Smooth muscle cell (in vitro differentiated cells): ENCODE data around the gene HYI. TPM values are rescaled to one million over a fixed set of nuclear protein-coding genes. Genes with fewer than 3 reads are reported as not detected.

Experiments used
- DNase-seq: peaks from one replicate; lab custom pipeline; 2025; ENCODE audit not compliant: unreplicated experiment; lab: John Stamatoyannopoulos, UW
- H2AFZ ChIP-seq: fragments of 200-600 bp; sonication (generic); 2 replicates; pipeline ENCODE4 v1.6.0; 2016; ENCODE audit warnings: antibody characterized with exemption, low read depth, mild to moderate bottlenecking
- H3F3A ChIP-seq: fragments of 200-600 bp; sonication (generic); 2 replicates; pipeline ENCODE4 v1.6.0; 2017; ENCODE audit warnings: antibody characterized with exemption, low read depth
- H3K27ac ChIP-seq: fragments of 200-600 bp; sonication (generic); 2 replicates; pipeline ENCODE4 v1.5.1; 2016; ENCODE audit warnings: low read depth, mild to moderate bottlenecking
- H3K27me3 ChIP-seq: fragments of 200-600 bp; sonication (generic); 2 replicates; pipeline ENCODE4 v1.6.1; 2016; ENCODE audit warnings: low read depth, mild to moderate bottlenecking
- H3K36me3 ChIP-seq: fragments of 200-600 bp; sonication (generic); 2 replicates; pipeline ENCODE4 v1.5.1; 2016; ENCODE audit warnings: low read depth
- H3K4me1 ChIP-seq: fragments of 200-600 bp; sonication (generic); 2 replicates; pipeline ENCODE4 v1.5.1; 2016; ENCODE audit warnings: low read depth
- H3K4me2 ChIP-seq: fragments of 200-600 bp; sonication (generic); 2 replicates; pipeline ENCODE4 v1.6.0; 2016; ENCODE audit warnings: mild to moderate bottlenecking
- H3K4me3 ChIP-seq: fragments of 200-600 bp; sonication (generic); 2 replicates; pipeline ENCODE4 v1.5.1; 2016; ENCODE audit warnings: mild to moderate bottlenecking
- H3K79me2 ChIP-seq: fragments of 200-600 bp; sonication (generic); 2 replicates; pipeline ENCODE4 v1.6.0; 2016; ENCODE audit warnings: low read depth, mild to moderate bottlenecking
- H3K9ac ChIP-seq: fragments of 200-600 bp; sonication (generic); 2 replicates; pipeline ENCODE4 v1.6.0; 2016; ENCODE audit warnings: low read depth
- H3K9me3 ChIP-seq: fragments of 200-600 bp; sonication (generic); replicated peaks from 2 replicates; pipeline ENCODE4 v1.5.1; 2016; ENCODE audit warnings: low read depth
- H4K20me1 ChIP-seq: fragments of 200-600 bp; sonication (generic); 2 replicates; pipeline ENCODE4 v1.6.0; 2016; ENCODE audit warnings: low read depth
- WGBS: methylation state at CpG from one replicate; pipeline ENCODE4 v1.1.7; 2016; ENCODE audit warnings: low lambda C conversion rate; 5-methylcytosine and 5-hydroxymethylcytosine counted together
- polyA plus RNA-seq: library from polyadenylated mRNA; unstranded; fragments of >200 nt; fragmentation: Nextera tagmentation; extraction: Ambion mirVana; gene quantifications from 2 replicates; pipeline ENCODE4 v1.2.1, GENCODE V29; 2016
- total RNA-seq: library from RNA; depleted of rRNA; stranded (reverse); fragments of >200 nt; gene quantifications from 2 replicates; pipeline ENCODE4 v1.2.3, GENCODE V29; 2014
- TF ChIP-seq, protein P1 (sequence below): fragments of 200-600 bp; sonication (generic); IDR thresholded peaks from 2 replicates; pipeline ENCODE4 v1.5.1; 2017; ENCODE audit warnings: borderline replicate concordance, mild to moderate bottlenecking, antibody characterized with exemption; ENCODE audit not compliant: insufficient read depth, poor library complexity, severe bottlenecking

HYI gene
- total and polyA plus RNA-seq, 2 experiments from 2014 or later: 19.5 to 19.8 TPM

DNA sequence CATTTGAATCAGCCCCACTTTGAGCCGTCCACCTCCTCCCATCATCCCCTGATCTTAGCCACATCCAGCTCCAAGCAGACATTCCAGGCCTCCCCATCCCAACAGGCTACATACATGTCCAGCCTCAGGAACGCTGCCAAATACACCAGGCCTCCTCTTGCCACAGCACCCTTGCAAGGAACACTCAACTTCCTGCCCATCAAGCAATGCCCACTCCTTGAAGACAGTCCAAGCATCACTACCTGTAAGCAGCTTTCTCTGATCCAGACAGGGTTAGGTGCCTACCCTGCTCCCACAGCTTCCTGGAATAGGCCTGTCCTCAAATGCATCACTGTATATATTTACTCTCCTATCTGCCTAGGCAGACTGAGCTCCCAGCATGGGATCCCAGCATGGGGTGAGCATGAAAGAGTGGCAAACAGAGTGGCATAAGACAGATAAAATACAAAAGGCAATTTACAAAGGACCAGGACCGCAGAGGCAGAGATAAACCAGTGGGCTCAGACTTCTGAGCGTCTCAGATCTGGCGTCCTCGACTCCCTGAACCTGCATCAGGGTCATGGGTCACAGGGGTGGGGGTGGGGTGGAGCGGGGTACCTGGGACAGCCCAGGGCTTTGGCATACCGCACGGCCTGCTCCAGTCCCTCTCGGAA lies 816 bp downstream of the HYI start:
- peak overlapping the region; percentile 92 for H3K4me2 ChIP-seq

DNA sequence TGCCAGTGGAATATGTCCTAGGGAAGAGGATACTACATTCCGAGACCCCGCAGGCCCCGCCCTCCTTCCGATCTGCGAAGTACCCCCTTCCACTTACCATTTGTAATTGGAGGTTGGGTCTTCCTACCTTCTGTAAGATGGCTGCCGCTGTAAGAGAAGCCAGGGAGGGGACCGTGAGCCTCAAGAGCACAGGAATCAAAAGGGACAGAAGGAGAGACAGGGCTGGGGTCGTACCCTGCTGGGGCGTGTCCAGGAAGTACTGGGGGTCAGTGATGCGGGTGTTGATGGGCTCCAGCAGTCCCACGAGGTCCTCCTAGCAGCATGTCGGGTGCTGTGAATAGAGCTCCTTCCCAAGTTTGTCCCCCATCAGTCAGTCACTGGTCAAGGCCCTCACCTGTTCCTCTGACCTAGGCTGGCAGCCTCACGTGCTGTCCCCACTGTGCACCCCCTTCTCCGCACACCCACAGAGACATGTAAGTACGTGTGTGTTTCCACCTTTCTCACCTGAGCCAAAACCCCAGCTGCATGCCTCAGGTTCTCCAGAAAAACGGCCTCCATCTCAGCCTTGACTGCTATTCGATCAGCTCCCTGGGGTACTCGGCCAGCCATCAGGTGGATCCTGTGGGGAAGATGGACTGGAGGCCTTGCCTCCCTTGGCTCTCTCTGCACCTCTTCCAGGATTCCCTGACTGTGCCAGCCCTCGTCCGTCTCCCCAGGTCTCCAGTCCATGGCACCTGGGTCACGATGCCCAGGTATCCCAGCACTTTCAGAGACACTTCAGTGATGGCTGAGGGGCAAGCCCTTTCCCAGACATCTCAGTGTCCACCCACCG lies 1.8 kb downstream of the HYI start:
- no peak for DNase-seq
- H3K4me3 ChIP-seq: no peak overlapping the region
- peaks cover 9% of the 10 kb centered on the region for H3K4me1 ChIP-seq
- H3K27me3 ChIP-seq: no peaks in the 10 kb centered on the region
- no peak overlapping the region for H2AFZ ChIP-seq
- H3K36me3 ChIP-seq: no peaks in the 10 kb centered on the region
- H3K9me3 ChIP-seq: no peaks in the 10 kb centered on the region
- no peak overlapping the region for H3K27ac ChIP-seq
- WGBS: 96% methylated on average over 22 of the region's 22 CpGs
- H4K20me1 ChIP-seq: no peaks in the 10 kb centered on the region
- no peaks in the 10 kb centered on the region for H3F3A ChIP-seq
- H3K4me2 ChIP-seq: no peak overlapping the region
- TF ChIP-seq, protein P1, sequence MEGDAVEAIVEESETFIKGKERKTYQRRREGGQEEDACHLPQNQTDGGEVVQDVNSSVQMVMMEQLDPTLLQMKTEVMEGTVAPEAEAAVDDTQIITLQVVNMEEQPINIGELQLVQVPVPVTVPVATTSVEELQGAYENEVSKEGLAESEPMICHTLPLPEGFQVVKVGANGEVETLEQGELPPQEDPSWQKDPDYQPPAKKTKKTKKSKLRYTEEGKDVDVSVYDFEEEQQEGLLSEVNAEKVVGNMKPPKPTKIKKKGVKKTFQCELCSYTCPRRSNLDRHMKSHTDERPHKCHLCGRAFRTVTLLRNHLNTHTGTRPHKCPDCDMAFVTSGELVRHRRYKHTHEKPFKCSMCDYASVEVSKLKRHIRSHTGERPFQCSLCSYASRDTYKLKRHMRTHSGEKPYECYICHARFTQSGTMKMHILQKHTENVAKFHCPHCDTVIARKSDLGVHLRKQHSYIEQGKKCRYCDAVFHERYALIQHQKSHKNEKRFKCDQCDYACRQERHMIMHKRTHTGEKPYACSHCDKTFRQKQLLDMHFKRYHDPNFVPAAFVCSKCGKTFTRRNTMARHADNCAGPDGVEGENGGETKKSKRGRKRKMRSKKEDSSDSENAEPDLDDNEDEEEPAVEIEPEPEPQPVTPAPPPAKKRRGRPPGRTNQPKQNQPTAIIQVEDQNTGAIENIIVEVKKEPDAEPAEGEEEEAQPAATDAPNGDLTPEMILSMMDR: no peak
- no peak overlapping the region for H3K9ac ChIP-seq
- H3K79me2 ChIP-seq: no peaks in the 10 kb centered on the region

More for the DNA sequence above, 816 bp downstream of the HYI start:
- Histone ChIP-seq H3F3A (no peaks in the 10 kb centered on the region), H2AFZ (no peak overlapping the region), H3K9me3 (no peaks in the 10 kb centered on the region), H3K27ac (peak overlapping the region; percentile 78), H3K79me2 (no peaks in the 10 kb centered on the region), H4K20me1 (no peaks in the 10 kb centered on the region), H3K9ac (peak overlapping the region; percentile 57), H3K36me3 (no peaks in the 10 kb centered on the region), H3K27me3 (no peaks in the 10 kb centered on the region), H3K4me3 (peak overlapping the region; percentile 53), H3K4me1 (peaks cover 9% of the 10 kb centered on the region)
- 37% methylated on average over 7 of the region's 10 CpGs for WGBS
- no peak for DNase-seq
- TF ChIP-seq, protein P1: no peak

DNA sequence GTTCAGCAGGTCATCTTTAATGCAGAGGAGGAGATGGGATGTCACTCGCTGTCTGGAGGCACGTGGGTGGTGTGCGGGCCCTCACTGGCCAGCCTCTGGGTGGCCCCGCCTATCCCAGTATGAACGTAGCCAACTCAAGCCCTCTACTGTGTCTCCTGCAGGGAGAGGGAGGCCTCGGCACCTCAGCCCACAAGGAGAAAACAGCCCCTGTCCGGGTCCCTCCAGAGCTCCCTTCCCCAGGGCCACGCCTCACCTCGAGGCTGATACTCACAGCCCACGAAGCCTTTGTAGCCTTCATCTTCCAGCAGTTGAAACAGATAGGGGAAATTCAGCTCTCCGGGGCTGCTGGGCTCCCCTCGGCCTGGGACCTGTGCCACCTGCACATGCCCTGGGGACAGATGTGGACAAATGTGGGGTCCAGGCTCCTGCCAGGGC lies 2.6 kb downstream of the HYI start:
- Histone ChIP-seq H3K27me3 (no peaks in the 10 kb centered on the region), H3K9me3 (no peaks in the 10 kb centered on the region), H3K4me3 (no peak overlapping the region), H4K20me1 (no peaks in the 10 kb centered on the region), H3K4me1 (peaks cover 9% of the 10 kb centered on the region), H3K4me2 (no peak overlapping the region), H3F3A (no peaks in the 10 kb centered on the region), H3K79me2 (no peaks in the 10 kb centered on the region), H3K27ac (no peak overlapping the region), H3K9ac (no peak overlapping the region), H2AFZ (no peak overlapping the region), H3K36me3 (no peaks in the 10 kb centered on the region)
- WGBS: 93% methylated on average over 12 of the region's 12 CpGs
- DNase-seq: no peak
- TF ChIP-seq, protein P1: no peak
